Skeletal muscle tissue (tissue), 4 donors: ENCODE results near the gene WAPL. TPM values are rescaled to one million over a fixed set of nuclear protein-coding genes. Genes with fewer than 3 reads are reported as not detected.
"Not testable (repeated sequence)": the region's sequence is repeated elsewhere in the genome, so short reads cannot be mapped to it uniquely, and the experiment has no call there.

Experiments used
- H3K27ac ChIP-seq: one replicate; pipeline ENCODE4 v1.7.0; 2013; ENCODE audit warnings: mild to moderate bottlenecking, low read depth, low read length, inconsistent platforms
- H3K27me3 ChIP-seq, 3 donors: one replicate each; pipeline ENCODE4 v1.7.0; 2013; ENCODE audit warnings: low read length in 3 of 3; ENCODE audit not compliant: control insufficient read depth in 3 of 3, insufficient read depth in 3 of 3
- H3K36me3 ChIP-seq, 3 donors: one replicate each; pipeline ENCODE4 v1.7.0; 2013; ENCODE audit warnings: low read length in 3 of 3; ENCODE audit not compliant: control insufficient read depth in 3 of 3, insufficient read depth in 3 of 3
- H3K4me1 ChIP-seq, 3 donors: one replicate each; pipeline ENCODE4 v1.7.0; 2013; ENCODE audit warnings: low read length in 3 of 3, mild to moderate bottlenecking in 3 of 3; ENCODE audit not compliant: control insufficient read depth in 3 of 3, insufficient read depth in 3 of 3
- H3K4me3 ChIP-seq, 3 donors: one replicate each; pipeline ENCODE4 v1.7.0; 2013; ENCODE audit warnings: low read length in 3 of 3
- H3K9ac ChIP-seq, 3 donors: one replicate each; pipeline ENCODE4 v1.7.0; 2013; ENCODE audit warnings: low read length in 3 of 3, mild to moderate bottlenecking in 3 of 3, moderate library complexity in 2 of 3, low read depth in 1 of 3
- H3K9me3 ChIP-seq, 3 donors: one replicate each; pipeline ENCODE4 v1.7.0; 2013; ENCODE audit warnings: low read length in 3 of 3; ENCODE audit not compliant: control insufficient read depth in 3 of 3
- total RNA-seq: library from RNA; depleted of rRNA; stranded (reverse); fragments of >200 nt; gene quantifications from one replicate; pipeline ENCODE4 v1.2.3, GENCODE V29; 2014
- donor health status: Osteomylitis.

The WAPL gene, protein sequence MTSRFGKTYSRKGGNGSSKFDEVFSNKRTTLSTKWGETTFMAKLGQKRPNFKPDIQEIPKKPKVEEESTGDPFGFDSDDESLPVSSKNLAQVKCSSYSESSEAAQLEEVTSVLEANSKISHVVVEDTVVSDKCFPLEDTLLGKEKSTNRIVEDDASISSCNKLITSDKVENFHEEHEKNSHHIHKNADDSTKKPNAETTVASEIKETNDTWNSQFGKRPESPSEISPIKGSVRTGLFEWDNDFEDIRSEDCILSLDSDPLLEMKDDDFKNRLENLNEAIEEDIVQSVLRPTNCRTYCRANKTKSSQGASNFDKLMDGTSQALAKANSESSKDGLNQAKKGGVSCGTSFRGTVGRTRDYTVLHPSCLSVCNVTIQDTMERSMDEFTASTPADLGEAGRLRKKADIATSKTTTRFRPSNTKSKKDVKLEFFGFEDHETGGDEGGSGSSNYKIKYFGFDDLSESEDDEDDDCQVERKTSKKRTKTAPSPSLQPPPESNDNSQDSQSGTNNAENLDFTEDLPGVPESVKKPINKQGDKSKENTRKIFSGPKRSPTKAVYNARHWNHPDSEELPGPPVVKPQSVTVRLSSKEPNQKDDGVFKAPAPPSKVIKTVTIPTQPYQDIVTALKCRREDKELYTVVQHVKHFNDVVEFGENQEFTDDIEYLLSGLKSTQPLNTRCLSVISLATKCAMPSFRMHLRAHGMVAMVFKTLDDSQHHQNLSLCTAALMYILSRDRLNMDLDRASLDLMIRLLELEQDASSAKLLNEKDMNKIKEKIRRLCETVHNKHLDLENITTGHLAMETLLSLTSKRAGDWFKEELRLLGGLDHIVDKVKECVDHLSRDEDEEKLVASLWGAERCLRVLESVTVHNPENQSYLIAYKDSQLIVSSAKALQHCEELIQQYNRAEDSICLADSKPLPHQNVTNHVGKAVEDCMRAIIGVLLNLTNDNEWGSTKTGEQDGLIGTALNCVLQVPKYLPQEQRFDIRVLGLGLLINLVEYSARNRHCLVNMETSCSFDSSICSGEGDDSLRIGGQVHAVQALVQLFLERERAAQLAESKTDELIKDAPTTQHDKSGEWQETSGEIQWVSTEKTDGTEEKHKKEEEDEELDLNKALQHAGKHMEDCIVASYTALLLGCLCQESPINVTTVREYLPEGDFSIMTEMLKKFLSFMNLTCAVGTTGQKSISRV (N-terminal part only)
- 45.4 TPM for total RNA-seq

DNA sequence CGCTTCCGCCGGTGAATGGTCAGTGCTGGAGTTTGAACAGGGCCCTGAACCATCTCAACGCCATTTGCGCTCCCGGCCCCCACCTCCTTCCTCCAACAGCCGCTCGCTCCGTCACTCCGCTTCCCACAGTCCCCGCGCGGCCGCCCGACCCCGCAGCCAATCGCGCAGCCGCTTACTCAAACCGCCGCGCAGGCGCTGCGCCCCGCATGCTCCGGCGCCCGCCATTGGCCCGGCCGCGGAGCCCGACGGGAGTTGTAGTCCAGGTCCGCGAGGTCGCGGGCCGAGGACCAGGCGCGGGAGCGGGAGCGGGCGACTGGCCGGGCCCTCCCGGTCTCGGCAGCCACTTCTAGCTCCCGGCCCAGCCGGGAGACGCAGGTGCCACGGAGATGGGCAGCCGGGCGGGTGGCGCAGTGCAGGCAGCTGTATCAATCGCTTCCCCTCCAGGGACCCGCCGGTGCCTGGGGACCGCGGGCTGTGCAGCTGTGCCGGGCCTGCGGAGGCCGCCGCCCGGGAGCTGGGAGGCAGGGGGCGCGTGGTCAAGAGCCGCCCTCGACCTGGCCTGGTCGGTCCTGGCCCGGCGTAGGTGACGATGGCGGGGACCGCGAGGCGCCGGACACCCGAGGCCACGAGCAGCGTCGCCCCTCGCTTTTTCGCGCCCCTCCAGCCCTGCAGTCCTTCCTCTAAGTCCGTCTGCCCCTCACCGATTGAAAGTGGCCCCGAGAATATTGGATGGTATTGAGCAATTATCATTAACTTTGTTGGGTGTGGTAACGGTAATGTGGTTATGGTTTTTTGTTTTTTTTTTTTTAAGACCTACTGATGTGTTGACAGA lies at the start of gene WAPL:
Gene WAPL (minus strand): TSS at position 115 of the 832 bp plus-strand sequence. CDS start 3,723 bp downstream, outside the sequence.
- Histone ChIP-seq H3K4me3 (peak within 1 kb of the TSS; percentile 86 to 93 (median 89)), H3K36me3 (peaks cover 0 to 5% (median 4%) of the 10 kb centered on the region in 3 donors), H3K27me3 (no peaks in the 10 kb centered on the region), H3K4me1 (peaks cover 21 to 37% (median 27%) of the 10 kb centered on the region in 3 donors), H3K9ac (peak within 1 kb of the TSS; percentile 92 to 93 (median 93)), H3K27ac (peak within 1 kb of the TSS; percentile 98), H3K9me3 (no peaks in the 10 kb centered on the region)

DNA sequence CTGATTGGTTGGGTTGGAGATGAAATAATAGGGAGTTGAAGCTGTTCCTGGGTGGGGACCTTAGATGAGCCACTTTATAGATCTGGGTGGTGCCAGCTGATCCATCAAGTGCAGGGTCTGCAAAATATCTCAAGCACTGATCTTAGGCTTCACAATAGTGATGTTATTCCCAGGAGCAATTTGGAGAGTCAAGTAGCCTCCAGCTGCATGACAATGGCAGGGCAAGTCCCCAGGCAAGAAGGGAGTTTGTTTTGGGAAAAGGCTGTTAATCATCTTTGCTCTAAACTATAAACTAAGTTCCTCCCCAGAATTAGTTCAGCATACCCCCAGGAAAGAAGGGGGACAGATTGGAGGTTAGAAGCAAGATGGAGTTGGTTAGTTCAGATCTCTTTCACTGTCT lies 47.7 kb upstream of the WAPL start:
- H3K9me3 ChIP-seq, result peaks cover 0 to 3% (median 2%) of the 10 kb centered on the region in 3 donors
- H3K27ac ChIP-seq, result no peak overlapping the region
- H3K27me3 ChIP-seq, result no peaks in the 10 kb centered on the region
- H3K9ac ChIP-seq, result no peak overlapping the region
- no peak overlapping the region for H3K4me3 ChIP-seq
- H3K4me1 ChIP-seq, result no peaks in the 10 kb centered on the region
- no peaks in the 10 kb centered on the region for H3K36me3 ChIP-seq

DNA sequence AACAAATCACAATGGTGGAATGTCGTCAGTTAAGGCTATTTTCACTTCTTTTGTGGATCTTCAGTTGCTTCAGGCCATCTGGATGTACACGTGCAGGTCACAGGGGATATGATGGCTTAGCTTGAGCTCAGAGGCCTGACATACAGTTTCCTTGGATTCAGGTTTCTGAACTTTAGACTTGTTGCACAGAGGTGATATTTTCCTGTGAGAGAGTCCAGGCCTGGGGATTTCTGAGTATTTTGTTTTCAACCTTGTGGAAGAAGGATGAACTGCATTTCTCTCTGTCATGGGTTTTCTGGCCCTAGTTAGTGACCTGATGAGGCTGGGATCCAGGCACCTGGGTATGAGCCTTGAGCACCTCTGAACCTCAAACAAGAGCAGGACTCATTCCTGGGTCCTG lies 44.9 kb upstream of the WAPL start:
- H3K4me1 ChIP-seq, H3K9ac ChIP-seq, H3K27ac ChIP-seq, H3K9me3 ChIP-seq, H3K27me3 ChIP-seq, H3K4me3 ChIP-seq, H3K36me3 ChIP-seq: not testable (repeated sequence)

DNA sequence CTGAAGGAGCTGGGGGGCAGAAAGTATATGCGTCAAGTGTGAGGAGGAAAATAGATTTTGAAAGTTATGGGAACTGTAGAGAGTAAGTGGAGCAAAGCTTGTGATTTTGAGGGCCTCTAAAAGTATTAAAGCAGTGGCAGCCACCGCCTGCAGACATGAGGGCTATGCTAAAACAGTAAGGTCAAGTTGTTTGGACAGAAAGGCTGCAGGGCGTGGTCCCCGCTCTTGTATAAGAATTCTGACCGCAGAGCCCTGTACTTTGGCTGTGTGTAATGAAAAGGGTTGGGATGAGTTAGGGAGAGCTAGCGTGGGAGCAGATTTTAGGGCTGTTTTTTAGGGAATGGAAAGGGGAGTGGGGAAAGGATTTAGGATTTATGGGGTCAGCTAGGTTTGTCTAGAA lies 41.7 kb upstream of the WAPL start:
- H3K4me1 ChIP-seq, H3K27ac ChIP-seq, H3K4me3 ChIP-seq, H3K9ac ChIP-seq, H3K9me3 ChIP-seq, H3K27me3 ChIP-seq, H3K36me3 ChIP-seq: not testable (repeated sequence)

DNA sequence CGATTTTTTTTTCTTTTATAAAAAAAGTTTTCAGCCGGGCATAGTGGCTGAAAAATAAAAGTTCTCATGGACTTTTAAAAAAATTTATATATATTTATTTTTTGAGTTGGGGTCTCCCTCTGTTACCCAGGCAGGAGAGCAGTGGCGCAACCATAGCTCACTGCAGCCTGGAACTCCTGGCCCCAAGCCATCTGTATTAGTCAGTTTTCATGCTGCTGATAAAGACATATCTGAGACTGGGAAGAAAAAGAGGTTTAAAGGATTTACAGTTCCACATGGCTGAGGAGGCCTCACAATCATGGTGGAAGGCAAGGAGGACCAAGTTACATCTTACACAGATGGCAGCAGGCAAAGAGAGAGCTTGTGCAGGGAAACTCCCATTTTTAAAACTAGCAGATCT lies 37.1 kb upstream of the WAPL start:
- H3K4me1 ChIP-seq, H3K36me3 ChIP-seq, H3K9me3 ChIP-seq, H3K27me3 ChIP-seq, H3K27ac ChIP-seq, H3K9ac ChIP-seq, H3K4me3 ChIP-seq: not testable (repeated sequence)

DNA sequence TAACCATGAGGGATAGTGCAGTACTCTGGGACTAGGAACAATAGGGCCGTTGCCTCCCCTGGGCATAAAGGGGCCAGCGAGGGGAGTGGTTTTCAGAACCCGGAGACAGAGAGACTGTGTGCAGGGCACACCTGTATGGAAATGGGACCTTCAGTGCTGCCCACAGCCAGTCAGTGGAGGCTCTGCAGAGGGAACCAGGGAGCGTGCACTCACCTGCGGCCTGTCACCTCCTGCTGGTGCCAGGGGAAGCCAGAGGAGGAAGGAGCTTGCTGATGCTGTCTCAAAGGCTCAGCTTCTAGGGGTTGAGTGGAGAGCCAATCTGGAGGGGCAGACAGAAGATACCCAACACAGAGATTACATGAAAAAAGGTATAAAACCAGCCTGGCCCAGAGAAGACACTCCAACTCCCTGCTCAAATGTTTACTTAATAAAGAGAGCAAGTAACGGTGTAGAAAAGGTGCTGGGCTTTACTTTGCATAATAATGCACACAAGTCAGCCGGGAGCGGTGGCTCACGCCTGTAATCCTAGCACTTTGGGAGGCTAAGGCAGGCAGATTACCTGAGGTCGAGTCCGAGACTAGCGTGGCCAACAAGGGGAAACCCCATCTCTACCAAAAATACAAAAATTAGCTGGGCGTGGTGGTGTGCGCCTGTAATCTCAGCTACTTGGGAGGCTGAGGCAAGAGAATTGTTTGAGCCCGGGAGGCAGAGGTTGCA lies 35.5 kb upstream of the WAPL start:
- H3K36me3 ChIP-seq, result no peaks in the 10 kb centered on the region
- peaks cover 0 to 2% (median 0%) of the 10 kb centered on the region in 3 donors for H3K4me1 ChIP-seq
- no peaks in the 10 kb centered on the region for H3K9me3 ChIP-seq
- H3K27me3 ChIP-seq, result no peaks in the 10 kb centered on the region
- no peak overlapping the region for H3K9ac ChIP-seq
- no peak overlapping the region for H3K4me3 ChIP-seq
- H3K27ac ChIP-seq, result no peak overlapping the region

DNA sequence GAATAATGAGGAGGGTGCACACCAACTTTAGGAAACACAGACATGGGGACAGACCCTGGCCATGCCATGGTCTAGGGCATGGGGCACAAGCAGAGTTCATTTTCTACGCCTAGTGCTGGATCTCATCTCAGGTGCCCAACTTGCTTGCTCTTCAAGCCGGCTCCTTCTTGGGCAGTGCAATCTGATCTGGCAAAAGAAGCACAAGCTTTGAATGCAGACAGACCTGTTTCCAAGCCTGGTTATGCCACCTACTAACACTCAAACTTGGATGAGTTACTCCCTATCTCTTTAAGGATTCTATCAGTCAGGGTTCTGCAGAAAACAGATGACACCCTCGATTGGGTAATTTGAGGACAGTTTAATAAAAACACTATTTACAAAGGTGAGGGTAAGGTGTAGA lies 34.9 kb upstream of the WAPL start:
- Histone ChIP-seq H3K27ac (no peak overlapping the region), H3K9ac (no peak overlapping the region), H3K4me1 (peaks cover 0 to 2% (median 0%) of the 10 kb centered on the region in 3 donors), H3K9me3 (no peaks in the 10 kb centered on the region), H3K27me3 (no peaks in the 10 kb centered on the region), H3K36me3 (no peaks in the 10 kb centered on the region), H3K4me3 (no peak overlapping the region)

DNA sequence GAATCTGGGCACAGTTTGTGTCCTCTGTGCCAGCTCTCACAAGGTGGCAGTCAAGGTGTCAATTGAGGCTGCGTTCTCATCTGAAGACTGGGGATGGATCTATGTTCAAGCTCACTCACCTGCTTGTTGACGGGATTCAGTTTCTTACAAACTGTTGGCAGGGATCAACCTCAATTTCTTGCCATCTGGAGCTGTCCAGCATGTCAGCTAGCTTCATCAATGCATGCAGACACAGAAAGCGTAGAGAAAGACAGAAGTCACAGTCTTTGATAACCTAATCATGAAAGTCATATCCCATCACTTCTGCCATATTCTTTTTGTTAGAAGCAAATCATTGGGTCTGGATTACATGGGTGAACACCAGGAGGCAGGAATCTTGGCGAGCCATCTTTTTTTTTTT lies 32.0 kb upstream of the WAPL start:
- Histone ChIP-seq H3K27me3 (no peaks in the 10 kb centered on the region), H3K27ac (no peak overlapping the region)

DNA sequence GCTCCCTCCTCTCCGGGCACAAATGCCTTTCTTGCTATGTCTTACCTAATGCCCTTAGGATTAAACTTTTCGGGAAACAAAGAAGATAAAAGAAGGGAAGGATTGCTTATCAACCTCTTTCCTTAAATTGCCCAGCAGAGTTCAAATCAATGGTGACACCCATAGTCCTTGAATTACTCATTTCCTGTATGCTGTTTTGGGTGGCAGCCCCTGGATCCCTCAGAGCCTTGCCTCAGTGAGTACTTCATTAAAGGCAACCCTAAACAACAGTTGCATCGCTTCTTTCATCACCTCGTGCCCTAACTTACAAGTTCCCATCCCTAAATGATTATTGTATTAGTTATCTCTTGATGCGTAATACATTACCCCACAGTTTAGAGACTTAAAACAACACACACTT lies 31.6 kb upstream of the WAPL start:
- Histone ChIP-seq H3K4me1 (peaks cover 0 to 2% (median 0%) of the 10 kb centered on the region in 3 donors), H3K4me3 (no peak overlapping the region), H3K36me3 (no peaks in the 10 kb centered on the region), H3K27me3 (no peaks in the 10 kb centered on the region), H3K9me3 (no peaks in the 10 kb centered on the region), H3K27ac (no peak overlapping the region), H3K9ac (no peak overlapping the region)

More for the DNA sequence above, 32.0 kb upstream of the WAPL start:
- Histone ChIP-seq H3K9me3 (no peaks in the 10 kb centered on the region), H3K36me3 (no peaks in the 10 kb centered on the region), H3K9ac (no peak overlapping the region), H3K4me3 (no peak overlapping the region), H3K4me1 (peaks cover 0 to 2% (median 0%) of the 10 kb centered on the region in 3 donors)
